Measurements from ENCODE around the gene ZFPM1.

- TF ChIP-seq CTCF (IDR thresholded peaks at IDR 0.05): no peak
- TF ChIP-seq ZFX (IDR thresholded peaks at IDR 0.05; ENCODE audit: borderline replicate concordance): no peak
These were observed 61.0 kb downstream of the ZFPM1 start for GRCh38 chr16:88514070-88514469.

All from 22Rv1 (cell line).